ENCODE results near the gene TSPAN14.

TSPAN14 gene

DNA sequence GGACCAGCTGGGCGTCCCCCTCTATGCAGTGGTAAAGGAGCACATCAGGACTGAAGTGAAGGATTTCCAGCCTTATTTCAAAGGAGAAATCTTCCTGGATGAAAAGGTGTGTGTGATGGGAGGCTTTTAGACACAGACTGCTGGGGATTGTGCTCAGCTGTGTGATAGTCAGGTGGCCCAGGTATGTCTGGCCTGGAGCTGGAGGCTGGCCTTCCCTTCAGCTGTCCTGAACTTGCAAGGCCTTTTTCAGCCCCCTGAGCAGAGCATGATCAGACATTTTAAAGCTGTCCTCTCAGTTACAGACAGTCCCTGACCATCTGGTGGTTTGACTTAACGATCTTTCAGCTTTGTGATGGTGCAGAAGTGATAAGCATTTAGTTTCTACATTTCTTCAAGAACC is 28.2 kb upstream of the TSPAN14 start:
- no peak for DNase-seq

- no peak for DNase-seq
Observed at GRCh38 chr10:80427541-80427940, 26.6 kb upstream of the TSPAN14 start.

- DNase-seq, result no peak
Observed at GRCh38 chr10:80429521-80429973, 24.6 kb upstream of the TSPAN14 start.

- DNase-seq, result no peak
Observed at GRCh38 chr10:80433134-80433533, 21.0 kb upstream of the TSPAN14 start.

DNA sequence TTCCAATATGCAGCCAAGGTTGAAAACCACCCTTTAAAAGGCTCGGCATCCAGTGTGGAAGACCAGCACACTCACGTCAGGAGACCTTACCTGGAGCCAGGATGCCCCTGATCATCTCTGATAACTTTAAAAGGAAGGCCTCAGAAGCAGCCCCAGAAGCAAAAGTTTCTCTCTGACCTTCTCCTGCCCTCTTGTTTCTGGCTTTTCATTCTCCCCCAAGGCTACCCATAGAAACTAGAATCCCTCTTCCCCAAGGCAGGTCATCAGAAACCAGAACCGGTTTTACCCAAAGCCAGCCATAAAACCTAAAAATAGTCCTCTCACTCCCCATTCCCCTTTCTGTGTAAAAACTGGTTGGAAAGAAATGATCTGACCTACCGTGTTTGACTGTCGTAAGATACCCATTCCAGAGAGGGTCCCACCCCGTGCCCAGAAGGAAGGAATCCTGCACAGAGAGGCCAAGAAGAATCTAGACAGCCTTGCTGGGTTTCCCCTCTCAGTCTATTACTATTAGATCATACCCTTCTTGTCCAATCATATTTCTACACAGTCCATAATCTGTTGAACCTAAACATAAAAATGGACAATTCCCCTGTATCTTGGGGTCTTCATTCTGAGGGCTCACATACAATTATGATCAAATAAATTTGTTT is 17.5 kb upstream of the TSPAN14 start:
- DNase-seq, result no peak

- DNase-seq, result no peak
Observed at GRCh38 chr10:80437227-80437626, 16.9 kb upstream of the TSPAN14 start.

DNA sequence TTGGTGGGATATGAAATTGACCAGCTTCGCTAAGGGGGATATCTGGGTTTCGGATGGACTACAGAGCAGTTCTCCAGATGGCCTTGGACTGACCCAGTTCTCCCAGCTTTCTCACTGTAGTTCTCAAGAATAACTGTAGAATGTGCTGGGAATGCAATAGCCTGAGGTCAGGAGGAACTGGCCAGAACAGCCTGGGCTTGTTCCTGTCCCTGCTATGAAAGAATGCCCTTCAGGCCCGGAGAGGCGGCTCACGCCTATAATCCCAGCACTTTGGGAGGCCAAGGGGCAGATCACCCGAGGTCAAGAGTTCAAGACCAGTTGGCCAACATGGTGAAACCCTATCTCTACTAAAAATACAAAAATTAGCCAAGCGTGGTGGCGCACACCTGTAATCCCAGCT is 12.3 kb upstream of the TSPAN14 start:
- DNase-seq, result no peak

DNA sequence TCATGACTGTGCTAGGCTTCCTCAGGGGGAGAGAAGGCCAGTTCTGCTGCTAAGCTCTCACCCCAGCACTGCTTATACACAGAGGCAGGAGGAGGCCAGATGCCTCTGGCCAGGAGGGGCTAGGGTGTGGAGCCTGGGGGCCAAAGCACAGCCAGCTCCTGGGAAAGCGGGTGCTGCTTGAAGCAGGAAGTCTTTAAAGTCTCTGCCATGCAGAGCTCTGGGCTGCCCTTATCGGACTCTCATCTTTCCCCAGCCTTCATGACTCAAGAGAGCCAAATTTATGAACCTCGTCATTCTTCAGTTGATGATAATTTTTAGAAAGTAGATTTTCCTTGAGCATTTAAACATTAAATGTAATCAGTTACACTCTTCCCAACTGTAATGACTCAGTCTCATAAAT is 11.2 kb upstream of the TSPAN14 start:
- no peak for DNase-seq

DNA sequence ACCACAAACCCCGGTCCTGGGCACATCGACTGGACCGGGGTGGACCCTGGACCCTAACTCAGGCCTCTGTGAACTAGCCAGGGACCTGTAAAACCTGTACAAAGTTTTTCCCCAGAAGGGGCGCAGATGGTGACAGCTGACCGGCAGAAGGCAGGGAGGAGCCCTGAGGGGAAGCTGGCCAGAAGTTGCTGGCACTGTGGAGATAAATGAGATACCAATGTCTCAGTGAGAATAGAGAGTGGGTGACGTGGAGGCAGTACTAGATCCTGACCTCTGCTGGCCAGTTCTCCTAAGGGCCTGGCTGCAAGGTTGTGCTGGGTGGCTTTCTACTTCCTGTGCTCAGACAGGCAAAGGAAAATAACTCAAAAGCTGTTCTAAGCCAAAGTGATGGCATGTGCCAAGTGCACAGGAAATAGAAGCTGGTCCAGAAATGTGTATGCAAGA is 10.6 kb upstream of the TSPAN14 start:
- DNase-seq, result no peak

DNA sequence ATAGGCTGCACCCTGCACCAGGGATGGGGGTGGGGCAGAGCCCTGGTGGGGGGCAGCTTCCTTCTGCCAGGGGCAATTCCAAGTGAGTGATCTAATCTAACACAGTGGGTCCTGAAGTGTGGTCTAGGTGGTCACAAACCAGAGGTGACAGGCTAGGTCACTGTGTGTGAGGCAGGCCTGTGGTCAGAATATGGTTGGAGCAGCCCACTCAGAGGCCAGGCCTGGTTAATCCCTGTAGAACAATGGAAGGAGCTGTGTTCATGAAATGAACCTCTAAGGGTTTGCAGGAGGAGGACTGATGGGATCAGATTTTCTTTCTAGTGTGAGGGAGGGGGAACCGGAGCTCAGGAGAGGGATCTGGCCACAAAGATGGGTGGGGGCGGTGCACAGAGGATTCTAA is 10.0 kb upstream of the TSPAN14 start:
- DNase-seq, result no peak

DNA sequence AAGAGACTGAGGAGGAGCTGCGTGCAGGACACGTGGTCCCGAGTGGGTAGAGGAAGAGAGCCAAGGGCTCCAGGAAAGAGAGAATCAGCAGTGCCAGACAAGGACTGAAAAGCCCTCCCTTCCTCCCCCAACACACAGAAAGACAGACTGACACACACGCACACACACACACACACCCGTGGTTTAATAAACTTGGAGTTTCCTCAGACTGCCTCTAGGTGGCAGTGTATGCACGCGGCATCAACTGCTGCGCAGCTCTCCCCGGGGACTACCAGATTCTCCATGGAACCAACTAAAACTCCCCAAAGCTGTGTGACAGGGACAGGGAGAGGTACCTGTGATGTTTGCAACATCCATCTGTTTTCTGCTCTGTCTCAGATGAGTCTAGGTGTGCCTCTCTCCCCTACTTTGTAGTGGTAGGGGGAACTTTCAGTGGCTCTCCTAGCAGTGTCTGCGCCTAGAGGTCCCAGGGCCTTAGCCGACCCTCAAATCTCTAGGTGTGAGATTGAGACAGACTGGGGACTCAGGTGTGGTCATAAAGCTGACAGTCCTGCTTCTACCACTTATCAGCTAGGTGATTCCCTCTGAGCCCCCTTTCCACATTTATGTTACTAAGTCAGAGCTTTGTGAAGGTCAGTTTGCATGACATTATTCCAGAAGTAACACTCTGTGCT is 9.3 kb upstream of the TSPAN14 start:
- DNase-seq, result no peak

GRCh38 chr10:80447436-80448190 is 6.5 kb upstream of the TSPAN14 start:
- no peak for DNase-seq

GRCh38 chr10:80448209-80448942 is 5.7 kb upstream of the TSPAN14 start:
- DNase-seq, result no peak

DNA sequence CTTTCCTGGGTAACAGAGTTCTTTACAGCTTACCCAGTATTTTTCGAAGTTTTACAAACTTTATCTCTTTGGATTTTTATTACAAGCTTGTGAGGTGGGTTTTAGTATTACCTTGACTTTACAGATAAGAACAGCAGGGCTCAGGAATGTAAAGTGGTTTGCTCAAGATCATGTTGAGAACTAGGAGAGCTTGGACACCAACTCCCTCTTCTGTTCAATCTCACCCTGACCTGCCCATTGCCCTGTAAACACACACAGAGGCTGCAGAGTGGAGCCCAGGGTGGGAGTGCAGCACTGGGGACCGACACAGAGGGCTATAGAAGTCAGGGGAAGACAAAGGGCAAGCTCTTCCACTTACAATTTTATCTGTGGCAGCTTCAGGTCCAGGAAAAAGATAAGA is 4.6 kb upstream of the TSPAN14 start:
- DNase-seq, result no peak

DNA sequence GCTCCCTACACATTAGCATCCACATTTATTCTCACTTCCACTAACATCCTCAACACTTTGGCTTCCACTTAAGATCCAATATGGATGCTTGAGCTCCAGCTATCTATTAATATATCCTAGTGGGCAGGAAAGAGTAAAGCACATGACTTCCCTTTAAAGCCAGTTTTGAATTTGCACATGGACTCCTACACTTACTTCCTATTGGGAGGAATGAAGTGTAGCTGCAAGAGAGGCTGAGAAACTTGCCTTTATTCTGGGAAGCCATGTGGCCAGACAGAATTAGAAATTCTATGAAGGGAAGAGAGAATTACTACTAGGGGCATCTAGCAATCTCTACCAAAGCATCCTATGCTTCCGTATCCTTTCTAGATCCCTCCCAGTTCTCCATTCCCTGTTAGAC is 3.0 kb upstream of the TSPAN14 start:
- DNase-seq, result no peak

DNA sequence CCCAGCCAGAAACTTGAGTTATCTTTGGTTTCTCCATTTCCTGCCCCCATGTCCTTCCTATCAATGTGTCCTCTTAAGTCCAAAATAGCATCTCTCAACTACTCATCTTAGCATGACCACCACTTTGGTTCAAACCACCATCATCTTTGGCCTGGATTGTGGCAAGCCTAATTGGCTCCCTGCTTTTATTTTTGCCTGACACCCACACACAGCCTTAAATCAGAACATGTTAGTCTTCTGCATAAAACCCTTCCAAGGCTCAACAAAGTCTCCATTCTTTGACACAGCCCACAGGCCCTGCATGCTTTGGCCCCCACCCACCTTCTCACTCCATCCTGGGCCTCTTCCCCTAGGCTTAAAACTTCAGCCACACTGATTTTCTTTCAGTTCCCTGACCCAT is 2.0 kb upstream of the TSPAN14 start:
- DNase-seq, result no peak

GRCh38 chr10:80452640-80453039 is 1.5 kb upstream of the TSPAN14 start:
- no peak for DNase-seq

GRCh38 chr10:80453056-80453841 is 861 bp upstream of the TSPAN14 start:
- no peak for DNase-seq

GRCh38 chr10:80454513-80455460 is 677 bp downstream of the TSPAN14 start:
- peak; percentile 79 for DNase-seq

- peak; percentile 58 for DNase-seq
Observed at GRCh38 chr10:80455461-80456349, 1.6 kb downstream of the TSPAN14 start.

Data from activated CD8-positive, alpha-beta memory T cell treated with anti-CD3 and anti-CD28 coated beads for 24 hours (primary cell).